ENCODE measurements around the gene SIRPB2. TPM values are rescaled to one million over a fixed set of nuclear protein-coding genes. Genes with fewer than 3 reads are reported as not detected.

SIRPB2 gene
- total RNA-seq, 1 donor from 2014 or later: not detected

DNA sequence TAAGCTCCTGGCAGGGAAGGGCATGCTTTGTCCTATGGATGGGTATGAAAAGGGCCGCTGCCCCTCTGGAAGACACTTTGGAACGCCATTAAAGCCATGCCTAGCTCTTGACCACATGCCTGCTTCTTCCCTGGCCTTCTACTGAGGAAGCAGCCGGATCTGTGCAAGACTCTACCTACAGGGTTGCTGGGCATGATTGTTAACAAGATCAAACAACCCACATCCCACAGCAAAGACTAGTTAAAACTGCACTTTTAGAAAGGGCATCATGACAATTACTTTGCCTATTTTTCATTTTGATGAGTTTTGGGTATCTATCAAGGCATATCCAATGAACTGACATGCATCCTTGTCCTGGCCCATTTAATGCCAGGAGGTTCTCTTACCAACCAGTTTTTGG, 50.1 kb downstream of the SIRPB2 start:
- Histone ChIP-seq H3K27me3 (ENCODE audit: control insufficient read depth, insufficient read depth, low read length) (no peaks in the 10 kb centered on the region), H3K36me3 (ENCODE audit: control insufficient read depth, insufficient read depth, low read length) (peaks cover 3% of the 10 kb centered on the region), H3K4me3 (ENCODE audit: low read depth, low read length) (no peak overlapping the region)
- no peak for DNase-seq (ENCODE audit: low read depth)
- no peak for TF ChIP-seq CTCF (IDR thresholded peaks at IDR 0.05; ENCODE audit: insufficient read depth, low read length, poor library complexity, severe bottlenecking)

GRCh38 chr20:1440024-1440423, 51.2 kb downstream of the SIRPB2 start:
- peaks cover 3% of the 10 kb centered on the region for H3K36me3 ChIP-seq (ENCODE audit: control insufficient read depth, insufficient read depth, low read length)
- no peak overlapping the region for H3K4me3 ChIP-seq (ENCODE audit: low read depth, low read length)
- TF ChIP-seq CTCF (IDR thresholded peaks at IDR 0.05; ENCODE audit: insufficient read depth, low read length, poor library complexity, severe bottlenecking): peak; percentile 43
- H3K27me3 ChIP-seq (ENCODE audit: control insufficient read depth, insufficient read depth, low read length): no peaks in the 10 kb centered on the region
- DNase-seq (ENCODE audit: low read depth): no peak

DNA sequence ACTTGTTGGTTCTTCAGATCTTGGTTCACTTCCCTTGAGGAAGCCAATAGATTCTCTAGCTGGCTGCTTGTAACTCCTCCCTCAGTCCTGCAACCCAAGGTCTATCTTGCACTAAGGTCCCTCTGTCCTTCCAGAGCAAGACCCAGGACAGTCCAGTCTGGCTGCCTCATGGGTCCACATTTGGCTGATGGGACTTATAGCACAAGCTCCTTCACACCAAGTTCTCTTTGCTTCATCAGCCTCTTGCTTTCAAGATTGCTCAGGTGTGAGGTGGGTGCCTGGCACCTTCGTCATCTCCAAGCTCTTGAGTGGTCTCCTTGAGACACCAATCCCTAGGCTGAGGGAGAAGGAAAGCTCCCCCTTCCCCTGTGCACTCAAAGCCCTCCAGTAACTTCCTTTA, 52.9 kb downstream of the SIRPB2 start:
- Histone ChIP-seq H3K36me3 (ENCODE audit: control insufficient read depth, insufficient read depth, low read length) (no peaks in the 10 kb centered on the region), H3K27me3 (ENCODE audit: control insufficient read depth, insufficient read depth, low read length) (no peaks in the 10 kb centered on the region), H3K4me3 (ENCODE audit: low read depth, low read length) (no peak overlapping the region)
- DNase-seq (ENCODE audit: low read depth): no peak
- no peak for TF ChIP-seq CTCF (IDR thresholded peaks at IDR 0.05; ENCODE audit: insufficient read depth, low read length, poor library complexity, severe bottlenecking)

GRCh38 chr20:1437235-1437904, 53.9 kb downstream of the SIRPB2 start:
- H3K4me3 ChIP-seq (ENCODE audit: low read depth, low read length): no peak overlapping the region
- no peaks in the 10 kb centered on the region for H3K36me3 ChIP-seq (ENCODE audit: control insufficient read depth, insufficient read depth, low read length)
- no peaks in the 10 kb centered on the region for H3K27me3 ChIP-seq (ENCODE audit: control insufficient read depth, insufficient read depth, low read length)
- TF ChIP-seq CTCF (IDR thresholded peaks at IDR 0.05; ENCODE audit: insufficient read depth, low read length, poor library complexity, severe bottlenecking): peak; percentile 79
- DNase-seq (ENCODE audit: low read depth): peak; percentile 26

- no peak for DNase-seq (ENCODE audit: low read depth)
- no peak overlapping the region for H3K4me3 ChIP-seq (ENCODE audit: low read depth, low read length)
- no peak for TF ChIP-seq CTCF (IDR thresholded peaks at IDR 0.05; ENCODE audit: insufficient read depth, low read length, poor library complexity, severe bottlenecking)
- no peaks in the 10 kb centered on the region for H3K27me3 ChIP-seq (ENCODE audit: control insufficient read depth, insufficient read depth, low read length)
- H3K36me3 ChIP-seq (ENCODE audit: control insufficient read depth, insufficient read depth, low read length): no peaks in the 10 kb centered on the region
These were observed 55.0 kb downstream of the SIRPB2 start for GRCh38 chr20:1436263-1436662.

DNA sequence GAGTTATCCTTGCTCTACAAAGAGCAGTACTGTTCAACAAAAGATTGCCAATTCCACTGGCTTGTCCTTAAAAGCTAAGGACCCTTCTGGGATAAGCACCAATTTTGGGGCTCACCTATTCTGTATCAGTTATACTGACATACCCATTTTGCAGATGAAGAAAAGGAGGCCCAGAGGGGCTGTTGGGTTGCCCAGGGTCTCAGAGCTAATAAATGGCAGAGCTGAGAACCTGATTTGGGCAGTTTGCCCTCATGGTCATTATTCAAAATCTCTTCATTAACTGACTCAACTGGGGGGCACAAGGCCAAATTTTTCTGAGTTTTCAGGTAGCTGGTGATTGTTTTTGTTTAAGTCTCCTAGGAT, 55.9 kb downstream of the SIRPB2 start:
- no peak for DNase-seq (ENCODE audit: low read depth)
- TF ChIP-seq CTCF (IDR thresholded peaks at IDR 0.05; ENCODE audit: insufficient read depth, low read length, poor library complexity, severe bottlenecking): no peak

More for the DNA sequence above, 55.9 kb downstream of the SIRPB2 start:
- no peaks in the 10 kb centered on the region for H3K36me3 ChIP-seq (ENCODE audit: control insufficient read depth, insufficient read depth, low read length)
- no peaks in the 10 kb centered on the region for H3K27me3 ChIP-seq (ENCODE audit: control insufficient read depth, insufficient read depth, low read length)
- no peak overlapping the region for H3K4me3 ChIP-seq (ENCODE audit: low read depth, low read length)
